Measurements from ENCODE around the gene TRIO.

DNA sequence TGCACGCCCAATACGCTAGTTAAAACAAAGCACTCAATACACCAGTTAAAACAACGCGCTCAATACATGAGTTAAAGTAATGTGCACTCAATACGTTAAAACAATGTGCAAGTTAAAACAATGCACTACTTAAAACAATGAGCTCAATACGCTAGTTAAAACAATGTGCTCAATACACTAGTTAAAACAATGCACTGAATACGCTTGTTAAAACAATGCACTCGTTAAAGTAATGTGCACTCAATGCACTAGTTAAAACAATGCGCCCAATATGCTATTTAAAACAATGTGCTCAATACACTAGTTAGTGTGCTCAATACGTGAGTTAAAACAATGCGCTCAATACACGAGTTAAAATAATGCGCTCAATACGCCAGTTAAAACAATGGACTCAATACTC is 185.0 kb downstream of the TRIO start:
- TF ChIP-seq POLR2A (IDR thresholded peaks at IDR 0.05) (no peak), CTCF (IDR thresholded peaks at IDR 0.05) (no peak)
